GM23338 (cell line): Measurements from ENCODE around the gene CNNM1. TPM values are rescaled to one million over a fixed set of nuclear protein-coding genes. Genes with fewer than 3 reads are reported as not detected.

ENCODE experiments used
- ATAC-seq: fragments of 200-7000 bp; cut with Tn5 transposase; 3 replicates; pipeline ENCODE4 v1.9.1; 2020
- DNase-seq: peaks from one replicate; pipeline ENCODE4 v3.0.0-alpha.2; 2015; ENCODE audit warnings: low spot score
- H2AFZ ChIP-seq: fragments of 200-600 bp; sonication (generic); 2 replicates; pipeline ENCODE4 v1.8.0; 2016; ENCODE audit warnings: antibody characterized with exemption, mild to moderate bottlenecking, moderate library complexity
- H3F3A ChIP-seq: fragments of 200-600 bp; sonication (generic); replicated peaks from 2 replicates; pipeline ENCODE4 v1.8.0; 2017; ENCODE audit warnings: antibody characterized with exemption, mixed run types, low read depth
- H3K27ac ChIP-seq: fragments of 200-600 bp; sonication (generic); 2 replicates; pipeline ENCODE4 v1.6.1; 2016; ENCODE audit warnings: low read depth
- H3K27me3 ChIP-seq: fragments of 200-600 bp; sonication (generic); 2 replicates; pipeline ENCODE4 v1.8.0; 2016; ENCODE audit warnings: mild to moderate bottlenecking, mixed run types, moderate library complexity; ENCODE audit not compliant: insufficient read depth
- H3K36me3 ChIP-seq: fragments of 200-600 bp; sonication (generic); 2 replicates; pipeline ENCODE4 v1.8.0; 2016; ENCODE audit warnings: mild to moderate bottlenecking; ENCODE audit not compliant: insufficient read depth
- H3K4me1 ChIP-seq: fragments of 200-600 bp; sonication (generic); 2 replicates; pipeline ENCODE4 v1.8.0; 2016; ENCODE audit warnings: mild to moderate bottlenecking, moderate library complexity; ENCODE audit not compliant: insufficient read depth
- H3K4me2 ChIP-seq: fragments of 200-600 bp; sonication (generic); 2 replicates; pipeline ENCODE4 v1.7.1; 2017; ENCODE audit warnings: mixed run types
- H3K4me3 ChIP-seq: fragments of 200-600 bp; sonication (generic); 2 replicates; pipeline ENCODE4 v1.6.1; 2016; ENCODE audit warnings: mixed run types
- H3K79me2 ChIP-seq: fragments of 200-600 bp; sonication (generic); replicated peaks from 2 replicates; pipeline ENCODE4 v1.8.0; 2017; ENCODE audit warnings: mild to moderate bottlenecking; ENCODE audit not compliant: insufficient read depth
- H3K9me2 ChIP-seq: fragments of 200-600 bp; sonication (generic); 2 replicates; pipeline ENCODE4 v1.8.0; 2017; ENCODE audit not compliant: insufficient read depth
- H4K20me1 ChIP-seq: fragments of 200-600 bp; sonication (generic); replicated peaks from 2 replicates; pipeline ENCODE4 v1.8.0; 2017; ENCODE audit warnings: mild to moderate bottlenecking; ENCODE audit not compliant: insufficient read depth
- H3K27ac Mint-ChIP-seq: 2 replicates; pipeline ENCODE4 v1.8.0; 2020; ENCODE audit warnings: inconsistent platforms, mild to moderate bottlenecking, moderate library complexity, mixed read lengths
- H3K27me3 Mint-ChIP-seq: 3 replicates; pipeline ENCODE4 v1.8.0; 2022; ENCODE audit warnings: low read depth, mild to moderate bottlenecking, moderate library complexity, mixed read lengths, inconsistent platforms; ENCODE audit not compliant: insufficient read depth, poor library complexity
- H3K36me3 Mint-ChIP-seq: 3 replicates; pipeline ENCODE4 v1.8.0; 2021; ENCODE audit warnings: low read depth, mild to moderate bottlenecking, inconsistent platforms, moderate library complexity, mixed read lengths
- H3K4me1 Mint-ChIP-seq: 3 replicates; pipeline ENCODE4 v1.8.0; 2020; ENCODE audit warnings: mild to moderate bottlenecking, inconsistent platforms, mixed read lengths
- H3K4me3 Mint-ChIP-seq: 3 replicates; pipeline ENCODE4 v1.8.0; 2021; ENCODE audit warnings: moderate library complexity, mild to moderate bottlenecking, inconsistent platforms, mixed read lengths
- H3K9me3 Mint-ChIP-seq: 3 replicates; pipeline ENCODE4 v1.8.0; 2020; ENCODE audit warnings: moderate library complexity, mild to moderate bottlenecking, inconsistent platforms, mixed read lengths
- ETS1 ChIP-seq: IDR thresholded peaks from 2 replicates; pipeline ENCODE4 v1.6.1; 2016; ENCODE audit warnings: antibody characterized with exemption
- EZH2 ChIP-seq: fragments of 200-600 bp; sonication (generic); IDR thresholded peaks from one replicate; pipeline ENCODE4 v1.8.0; 2017; ENCODE audit warnings: antibody characterized with exemption, mild to moderate bottlenecking, low read depth; ENCODE audit not compliant: unreplicated experiment
- JUNB ChIP-seq: IDR thresholded peaks from one replicate; pipeline ENCODE4 v1.6.1; 2016; ENCODE audit warnings: antibody characterized with exemption; ENCODE audit not compliant: unreplicated experiment
- NANOG ChIP-seq: IDR thresholded peaks from 2 replicates; pipeline ENCODE4 v1.6.1; 2016; ENCODE audit warnings: antibody characterized with exemption, borderline replicate concordance
- STAT1 ChIP-seq: IDR thresholded peaks from one replicate; pipeline ENCODE4 v1.6.1; 2016; ENCODE audit warnings: antibody characterized with exemption; ENCODE audit not compliant: unreplicated experiment
- ZNF114 ChIP-seq: fragments of 250-450 bp; sonication (Bioruptor Pico); IDR thresholded peaks from 2 replicates; pipeline ENCODE4 v1.5.0; 2020; ENCODE audit warnings: mild to moderate bottlenecking, moderate library complexity
- ZNF331 ChIP-seq: fragments of 250-450 bp; sonication (Bioruptor Pico); IDR thresholded peaks from 2 replicates; pipeline ENCODE4 v1.5.0; 2020; ENCODE audit warnings: low read depth, mild to moderate bottlenecking, moderate library complexity
- polyA plus RNA-seq: library from polyadenylated mRNA; unstranded; fragments of >200 nt; fragmentation: Nextera tagmentation; extraction: Ambion mirVana; gene quantifications from 2 replicates; pipeline ENCODE4 v1.2.1, GENCODE V29; 2016
- total RNA-seq: library from RNA; depleted of rRNA; stranded (reverse); fragments of >200 nt; shearing (Covaris generic); gene quantifications from 2 replicates; pipeline ENCODE4 v1.2.3, GENCODE V29; 2014
- TF ChIP-seq, protein P1 (sequence below): IDR thresholded peaks from one replicate; pipeline ENCODE4 v1.6.1; 2018; ENCODE audit warnings: antibody characterized with exemption; ENCODE audit not compliant: unreplicated experiment
- TF ChIP-seq, protein P2 (sequence below), 2 experiments: fragments of 200-600 bp in 1 of 2; sonication (generic) in 1 of 2; conservative IDR thresholded peaks; 2 replicates each; pipeline versions ENCODE4 v1.5.1 to v1.6.1; 2016 to 2017; ENCODE audit warnings: antibody characterized with exemption in 2 of 2, low read depth in 2 of 2, mild to moderate bottlenecking in 2 of 2, moderate library complexity in 1 of 2

CNNM1 gene
- total and polyA plus RNA-seq, 2 experiments from 2014 or later = 0.52 to 0.90 TPM

DNA sequence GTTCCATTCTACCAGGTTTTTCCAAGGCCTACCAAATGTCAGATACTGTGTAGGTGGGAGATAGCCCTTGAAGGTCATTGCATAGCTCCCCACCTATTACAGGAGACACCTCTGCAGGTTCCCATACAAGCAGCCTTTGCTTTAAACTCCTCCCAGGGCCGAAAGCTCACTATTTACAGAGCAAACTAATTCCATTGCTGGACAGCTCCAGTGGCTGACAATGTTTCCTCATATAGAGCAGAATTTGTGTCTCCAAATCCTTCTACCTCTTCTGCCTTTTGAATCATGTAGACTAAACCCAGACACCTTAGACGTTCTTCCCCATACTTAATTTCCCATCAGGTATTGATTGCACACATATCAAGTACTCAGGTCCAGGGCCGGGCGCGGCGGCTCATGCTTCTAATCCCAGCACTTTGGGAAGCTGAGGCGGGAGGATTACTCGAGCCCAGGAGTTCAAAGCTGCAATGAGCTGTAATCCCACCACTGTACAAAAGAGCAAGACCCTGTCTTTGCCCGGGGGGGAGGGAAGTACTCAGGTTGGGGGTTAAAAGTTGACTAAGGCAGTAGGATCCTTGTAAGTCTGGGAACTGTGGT, 2.1 kb downstream of the CNNM1 start:
- no peak overlapping the region for H2AFZ ChIP-seq
- TF ChIP-seq EZH2 = no peak
- TF ChIP-seq ZNF331 (CRISPR knock-in tag) = no peak
- TF ChIP-seq ZNF114 (CRISPR knock-in tag) = no peak
- no peak for TF ChIP-seq NANOG
- no peak for TF ChIP-seq ETS1
- TF ChIP-seq, protein P1, sequence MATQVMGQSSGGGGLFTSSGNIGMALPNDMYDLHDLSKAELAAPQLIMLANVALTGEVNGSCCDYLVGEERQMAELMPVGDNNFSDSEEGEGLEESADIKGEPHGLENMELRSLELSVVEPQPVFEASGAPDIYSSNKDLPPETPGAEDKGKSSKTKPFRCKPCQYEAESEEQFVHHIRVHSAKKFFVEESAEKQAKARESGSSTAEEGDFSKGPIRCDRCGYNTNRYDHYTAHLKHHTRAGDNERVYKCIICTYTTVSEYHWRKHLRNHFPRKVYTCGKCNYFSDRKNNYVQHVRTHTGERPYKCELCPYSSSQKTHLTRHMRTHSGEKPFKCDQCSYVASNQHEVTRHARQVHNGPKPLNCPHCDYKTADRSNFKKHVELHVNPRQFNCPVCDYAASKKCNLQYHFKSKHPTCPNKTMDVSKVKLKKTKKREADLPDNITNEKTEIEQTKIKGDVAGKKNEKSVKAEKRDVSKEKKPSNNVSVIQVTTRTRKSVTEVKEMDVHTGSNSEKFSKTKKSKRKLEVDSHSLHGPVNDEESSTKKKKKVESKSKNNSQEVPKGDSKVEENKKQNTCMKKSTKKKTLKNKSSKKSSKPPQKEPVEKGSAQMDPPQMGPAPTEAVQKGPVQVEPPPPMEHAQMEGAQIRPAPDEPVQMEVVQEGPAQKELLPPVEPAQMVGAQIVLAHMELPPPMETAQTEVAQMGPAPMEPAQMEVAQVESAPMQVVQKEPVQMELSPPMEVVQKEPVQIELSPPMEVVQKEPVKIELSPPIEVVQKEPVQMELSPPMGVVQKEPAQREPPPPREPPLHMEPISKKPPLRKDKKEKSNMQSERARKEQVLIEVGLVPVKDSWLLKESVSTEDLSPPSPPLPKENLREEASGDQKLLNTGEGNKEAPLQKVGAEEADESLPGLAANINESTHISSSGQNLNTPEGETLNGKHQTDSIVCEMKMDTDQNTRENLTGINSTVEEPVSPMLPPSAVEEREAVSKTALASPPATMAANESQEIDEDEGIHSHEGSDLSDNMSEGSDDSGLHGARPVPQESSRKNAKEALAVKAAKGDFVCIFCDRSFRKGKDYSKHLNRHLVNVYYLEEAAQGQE = peak; percentile 66
- peaks cover 61% of the 10 kb centered on the region for H3K27me3 ChIP-seq
- no peak overlapping the region for H3K27ac ChIP-seq
- no peak overlapping the region for H3K4me3 ChIP-seq
- Mint-ChIP-seq H3K27me3 (peaks cover 27% of the 10 kb centered on the region), H3K4me3 (peak overlapping the region; percentile 66), H3K9me3 (peaks cover 4% of the 10 kb centered on the region; the same call in 1 of the 3 replicates), H3K36me3 (peaks cover 4% of the 10 kb centered on the region; the same call in 1 of the 3 replicates), H3K4me1 (peaks cover 2% of the 10 kb centered on the region; the same call in 2 of the 3 replicates), H3K27ac (no peak overlapping the region)
- no peaks in the 10 kb centered on the region for H3F3A ChIP-seq
- H3K79me2 ChIP-seq = no peaks in the 10 kb centered on the region
- H3K36me3 ChIP-seq = no peaks in the 10 kb centered on the region
- H3K4me2 ChIP-seq = no peak overlapping the region
- ATAC-seq (no peak), DNase-seq (no peak)
- no peaks in the 10 kb centered on the region for H3K4me1 ChIP-seq
- peaks cover 7% of the 10 kb centered on the region for H4K20me1 ChIP-seq
- H3K9me2 ChIP-seq = no peaks in the 10 kb centered on the region

DNA sequence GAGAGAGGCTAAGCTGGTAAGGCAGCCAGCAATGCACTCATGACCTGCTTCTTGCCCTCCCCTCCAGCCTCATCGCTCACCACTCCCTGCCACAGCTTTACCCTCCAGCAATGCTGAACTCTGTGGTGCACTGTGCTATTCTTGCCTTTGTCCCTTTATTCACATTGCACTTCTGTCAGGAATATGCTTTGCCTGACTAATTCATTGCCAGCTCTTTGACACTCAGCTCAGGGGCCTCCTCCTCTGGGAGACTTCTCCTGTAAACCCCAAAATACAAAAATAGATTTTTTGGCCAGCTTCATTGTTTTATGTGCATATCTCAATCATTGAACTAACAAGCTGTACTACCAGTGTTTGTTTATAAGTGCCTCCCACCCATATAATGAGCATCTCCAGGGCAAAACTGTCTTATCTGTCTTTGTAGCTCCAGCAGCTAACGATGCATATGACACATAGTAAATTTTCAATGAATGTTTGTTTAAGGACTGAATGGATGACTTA, 8.2 kb downstream of the CNNM1 start:
- Histone ChIP-seq H3K27ac (no peak overlapping the region), H3K4me3 (no peak overlapping the region), H2AFZ (no peak overlapping the region), H3K79me2 (no peaks in the 10 kb centered on the region), H4K20me1 (peaks cover 7% of the 10 kb centered on the region; the same call in 1 of the 2 replicates), H3K27me3 (peaks cover 12% of the 10 kb centered on the region), H3K4me2 (no peak overlapping the region), H3K36me3 (no peaks in the 10 kb centered on the region), H3F3A (no peaks in the 10 kb centered on the region), H3K4me1 (no peaks in the 10 kb centered on the region), H3K9me2 (no peaks in the 10 kb centered on the region)
- Mint-ChIP-seq H3K36me3 (no peaks in the 10 kb centered on the region; the same call in 1 of the 3 replicates), H3K27ac (no peak overlapping the region), H3K9me3 (peaks cover 8% of the 10 kb centered on the region; the same call in 1 of the 3 replicates), H3K4me1 (peaks cover 3% of the 10 kb centered on the region; the same call in 2 of the 3 replicates), H3K27me3 (no peaks in the 10 kb centered on the region), H3K4me3 (no peak overlapping the region)
- DNase-seq (no peak), ATAC-seq (no peak)
- TF ChIP-seq ZNF114 (CRISPR knock-in tag) (no peak), STAT1 (no peak), EZH2 (no peak), ZNF331 (CRISPR knock-in tag) (no peak), JUNB (no peak)
- TF ChIP-seq, protein P2, sequence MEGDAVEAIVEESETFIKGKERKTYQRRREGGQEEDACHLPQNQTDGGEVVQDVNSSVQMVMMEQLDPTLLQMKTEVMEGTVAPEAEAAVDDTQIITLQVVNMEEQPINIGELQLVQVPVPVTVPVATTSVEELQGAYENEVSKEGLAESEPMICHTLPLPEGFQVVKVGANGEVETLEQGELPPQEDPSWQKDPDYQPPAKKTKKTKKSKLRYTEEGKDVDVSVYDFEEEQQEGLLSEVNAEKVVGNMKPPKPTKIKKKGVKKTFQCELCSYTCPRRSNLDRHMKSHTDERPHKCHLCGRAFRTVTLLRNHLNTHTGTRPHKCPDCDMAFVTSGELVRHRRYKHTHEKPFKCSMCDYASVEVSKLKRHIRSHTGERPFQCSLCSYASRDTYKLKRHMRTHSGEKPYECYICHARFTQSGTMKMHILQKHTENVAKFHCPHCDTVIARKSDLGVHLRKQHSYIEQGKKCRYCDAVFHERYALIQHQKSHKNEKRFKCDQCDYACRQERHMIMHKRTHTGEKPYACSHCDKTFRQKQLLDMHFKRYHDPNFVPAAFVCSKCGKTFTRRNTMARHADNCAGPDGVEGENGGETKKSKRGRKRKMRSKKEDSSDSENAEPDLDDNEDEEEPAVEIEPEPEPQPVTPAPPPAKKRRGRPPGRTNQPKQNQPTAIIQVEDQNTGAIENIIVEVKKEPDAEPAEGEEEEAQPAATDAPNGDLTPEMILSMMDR (conservative IDR thresholded peaks at IDR 0.05; ENCODE audit: low read depth in 2 of 2) = no peak
- TF ChIP-seq, protein P1 = no peak
